HG03342 (cell line): ENCODE results near the gene PUS1.

Experiments used
- ATAC-seq: cut with Tn5 transposase; IDR thresholded peaks from one replicate; pipeline ENCODE4 v1.9.1; 2021; ENCODE audit warnings: mild to moderate bottlenecking, moderate library complexity; ENCODE audit not compliant: unreplicated experiment

Gene PUS1

GRCh38 chr12:131902332-131903241 lies 26.5 kb upstream of the PUS1 start:
- ATAC-seq = no peak

- ATAC-seq = no peak
Measured at GRCh38 chr12:131903270-131904255, 25.5 kb upstream of the PUS1 start.

GRCh38 chr12:131904346-131904745 lies 24.7 kb upstream of the PUS1 start:
- ATAC-seq = no peak

- no peak for ATAC-seq
Measured at GRCh38 chr12:131905081-131905629, 23.9 kb upstream of the PUS1 start.

GRCh38 chr12:131905630-131906091 lies 23.4 kb upstream of the PUS1 start:
- ATAC-seq = no peak

- ATAC-seq = no peak
Measured at GRCh38 chr12:131907379-131908091, 21.5 kb upstream of the PUS1 start.

GRCh38 chr12:131908092-131909080 lies 20.7 kb upstream of the PUS1 start:
- no peak for ATAC-seq

GRCh38 chr12:131909081-131909751 lies 19.9 kb upstream of the PUS1 start:
- ATAC-seq = no peak

GRCh38 chr12:131909752-131910219 lies 19.3 kb upstream of the PUS1 start:
- no peak for ATAC-seq

GRCh38 chr12:131910302-131911027 lies 18.6 kb upstream of the PUS1 start:
- no peak for ATAC-seq

GRCh38 chr12:131911028-131911650 lies 17.9 kb upstream of the PUS1 start:
- ATAC-seq = no peak

GRCh38 chr12:131911851-131912477 lies 17.1 kb upstream of the PUS1 start:
- no peak for ATAC-seq

GRCh38 chr12:131912518-131913274 lies 16.4 kb upstream of the PUS1 start:
- no peak for ATAC-seq

GRCh38 chr12:131913666-131914065 lies 15.4 kb upstream of the PUS1 start:
- no peak for ATAC-seq

- no peak for ATAC-seq
Measured at GRCh38 chr12:131914179-131914702, 14.8 kb upstream of the PUS1 start.
